ENCODE measurements around the gene GREB1L. TPM values are rescaled to one million over a fixed set of nuclear protein-coding genes. Genes with fewer than 3 reads are reported as not detected.

The GREB1L gene
- total RNA-seq, 2 experiments from 2014 or later, result not detected

DNA sequence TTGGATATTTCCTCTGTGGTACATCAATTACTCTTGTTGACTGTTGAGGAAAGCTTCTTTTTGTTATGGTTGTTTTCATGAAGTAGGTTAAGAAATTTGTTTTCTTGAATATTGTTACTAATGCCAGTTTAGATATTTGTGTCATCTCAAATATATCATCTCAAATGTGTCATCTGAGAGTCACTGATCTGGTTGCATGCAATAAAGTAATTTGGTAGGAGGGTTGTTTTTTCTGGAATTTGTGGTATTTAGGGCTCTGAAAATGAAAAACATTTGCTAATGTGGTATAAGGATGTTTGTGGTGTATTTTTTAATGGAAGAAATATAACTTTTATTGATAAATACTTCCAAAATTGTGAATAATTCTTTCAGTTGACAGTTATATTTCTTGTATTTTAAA lies 117.7 kb downstream of the GREB1L start:
- intact Hi-C loops (cut with DNase I, micrococcal nuclease), result no loop called here
- Histone ChIP-seq H3K4me1 (ENCODE audit: insufficient read depth, low read length) (no peaks in the 10 kb centered on the region), H3K9me3 (ENCODE audit: control insufficient read depth in 1 of 2, insufficient read depth in 1 of 2, low read length in 2 of 2) (no peaks in the 10 kb centered on the region), H3K27ac (ENCODE audit: low read depth in 1 of 2, low read length in 2 of 2) (no peak overlapping the region), H3K27me3 (ENCODE audit: control insufficient read depth in 1 of 2, insufficient read depth in 2 of 2, low read length in 2 of 2) (no peaks in the 10 kb centered on the region), H3K4me3 (ENCODE audit: low read length) (no peak overlapping the region), H3K36me3 (ENCODE audit: insufficient read depth, low read length) (no peaks in the 10 kb centered on the region)
- ChIA-PET POLR2A (no interaction called here), CTCF (no interaction called here)
- Mint-ChIP-seq H3K27ac (no peak overlapping the region), H3K36me3 (ENCODE audit: low read depth) (no peaks in the 10 kb centered on the region), H3K27me3 (peaks cover 33% of the 10 kb centered on the region), H3K4me3 (no peak overlapping the region), H3K4me1 (ENCODE audit: low read depth) (no peaks in the 10 kb centered on the region), H3K9me3 (no peaks in the 10 kb centered on the region)
- no peak for TF ChIP-seq CTCF (IDR thresholded peaks at IDR 0.05)
- no peak for ATAC-seq (ENCODE audit: poor library complexity)
- no peak for DNase-seq

DNA sequence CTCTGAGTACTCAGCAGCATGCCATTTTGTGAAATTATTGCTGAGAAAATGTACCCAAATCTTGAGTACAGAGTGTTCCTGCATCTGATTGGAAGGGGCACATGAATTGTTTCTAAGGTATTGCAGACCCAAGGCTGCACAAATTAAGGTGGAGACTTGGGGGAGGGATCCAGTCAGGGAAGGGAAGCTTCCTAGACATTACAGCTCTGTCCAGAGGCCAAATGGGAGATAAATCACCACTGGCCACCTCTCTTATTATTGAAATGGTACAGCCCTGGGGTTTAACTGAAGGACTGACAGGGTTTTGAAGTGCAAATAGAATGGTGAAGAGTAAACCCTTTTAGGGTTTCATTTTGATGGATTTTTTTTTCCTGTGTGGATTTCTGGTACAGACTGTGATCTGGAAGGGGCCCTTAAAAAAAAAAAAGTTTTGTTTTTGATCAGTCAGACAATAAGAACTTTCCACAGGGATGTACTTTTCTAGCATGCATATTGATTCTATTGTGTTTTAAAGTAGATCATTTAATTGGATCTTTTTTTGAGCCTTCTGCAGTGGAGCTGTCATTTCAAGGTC lies 119.4 kb downstream of the GREB1L start:
- POLR2A ChIA-PET, result no interaction called here

DNA sequence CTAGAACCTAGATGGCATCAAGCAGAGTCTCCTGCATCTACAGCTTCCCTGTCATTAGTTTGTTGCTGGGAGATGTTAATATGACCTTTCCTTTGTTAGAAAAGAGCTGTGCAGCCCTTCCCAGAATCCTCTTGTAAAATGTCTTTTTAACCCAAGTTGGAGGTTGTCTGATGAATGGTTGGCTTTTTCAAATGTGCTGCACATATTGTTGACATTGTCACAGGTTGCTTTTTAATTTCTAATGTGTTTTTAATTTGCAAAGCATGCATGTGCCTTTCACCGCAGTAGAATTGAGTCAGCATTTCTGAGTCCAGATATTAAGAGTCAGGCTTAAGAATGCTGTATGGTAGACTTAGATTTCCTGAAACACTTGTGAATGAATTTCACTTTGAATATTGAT lies 120.8 kb downstream of the GREB1L start:
- no peak for DNase-seq
- ChIA-PET CTCF (no interaction called here), POLR2A (no interaction called here)
- Mint-ChIP-seq H3K9me3 (no peaks in the 10 kb centered on the region), H3K27me3 (peaks cover 28% of the 10 kb centered on the region), H3K36me3 (ENCODE audit: low read depth) (no peaks in the 10 kb centered on the region), H3K4me3 (no peak overlapping the region), H3K27ac (no peak overlapping the region), H3K4me1 (ENCODE audit: low read depth) (no peaks in the 10 kb centered on the region)
- Histone ChIP-seq H3K4me1 (ENCODE audit: insufficient read depth, low read length) (no peaks in the 10 kb centered on the region), H3K36me3 (ENCODE audit: insufficient read depth, low read length) (no peaks in the 10 kb centered on the region), H3K4me3 (ENCODE audit: low read length) (no peak overlapping the region), H3K27ac (ENCODE audit: low read depth in 1 of 2, low read length in 2 of 2) (no peak overlapping the region), H3K27me3 (ENCODE audit: control insufficient read depth in 1 of 2, insufficient read depth in 2 of 2, low read length in 2 of 2) (peaks cover 0 to 8% of the 10 kb centered on the region in 2 experiments), H3K9me3 (ENCODE audit: control insufficient read depth in 1 of 2, insufficient read depth in 1 of 2, low read length in 2 of 2) (no peaks in the 10 kb centered on the region)
- TF ChIP-seq CTCF (IDR thresholded peaks at IDR 0.05), result no peak
- ATAC-seq (ENCODE audit: poor library complexity), result no peak
- intact Hi-C loops (cut with DNase I, micrococcal nuclease), result no loop called here

More for the DNA sequence above, 119.4 kb downstream of the GREB1L start:
- Histone ChIP-seq H3K27ac (ENCODE audit: low read depth in 1 of 2, low read length in 2 of 2) (no peak overlapping the region), H3K27me3 (ENCODE audit: control insufficient read depth in 1 of 2, insufficient read depth in 2 of 2, low read length in 2 of 2) (no peaks in the 10 kb centered on the region), H3K4me1 (ENCODE audit: insufficient read depth, low read length) (no peaks in the 10 kb centered on the region), H3K9me3 (ENCODE audit: control insufficient read depth in 1 of 2, insufficient read depth in 1 of 2, low read length in 2 of 2) (no peaks in the 10 kb centered on the region), H3K4me3 (ENCODE audit: low read length) (no peak overlapping the region), H3K36me3 (ENCODE audit: insufficient read depth, low read length) (no peaks in the 10 kb centered on the region)
- no peak for ATAC-seq (ENCODE audit: poor library complexity)
- H3K27me3 Mint-ChIP-seq, result peaks cover 30% of the 10 kb centered on the region
- no peak overlapping the region for H3K27ac Mint-ChIP-seq
- CTCF ChIA-PET, result no interaction called here
- intact Hi-C loops (cut with DNase I, micrococcal nuclease), result no loop called here
- H3K9me3 Mint-ChIP-seq, result no peaks in the 10 kb centered on the region
- H3K4me1 Mint-ChIP-seq (ENCODE audit: low read depth), result no peaks in the 10 kb centered on the region
- H3K4me3 Mint-ChIP-seq, result no peak overlapping the region
- no peaks in the 10 kb centered on the region for H3K36me3 Mint-ChIP-seq (ENCODE audit: low read depth)
- DNase-seq, result no peak
- no peak for TF ChIP-seq CTCF (IDR thresholded peaks at IDR 0.05)
